PC-9 (cell line): Measurements from ENCODE around the gene SPESP1. TPM values are rescaled to one million over a fixed set of nuclear protein-coding genes. Genes with fewer than 3 reads are reported as not detected.

Source experiments
- BruUV-seq: library from RNA; stranded (reverse); fragments of 400-500 nt; replicated peaks from 2 replicates; lab custom pipeline; 2021; lab: Mats Ljungman, UMichigan
- CTCF ChIA-PET: fragments of 300-600 bp; sonication (Branson Sonifier 250); formaldehyde crosslinking; loops from one replicate; lab custom pipeline; 2022; ENCODE audit warnings: antibody characterized with exemption; lab: Charles Lee
- POLR2A ChIA-PET: fragments of 300-600 bp; sonication (Branson Sonifier 250); formaldehyde crosslinking; loops from one replicate; lab custom pipeline; 2022; ENCODE audit warnings: antibody characterized with exemption; ENCODE audit not compliant: unreplicated experiment; lab: Charles Lee
- DNase-seq, 2 experiments: peaks; one replicate each; pipeline versions ENCODE4 v3.0.0 to v3.0.0-alpha.2; 2015 to 2022; ENCODE audit warnings: mixed read lengths in 1 of 2
- H2AFZ ChIP-seq: fragments of 200-600 bp; sonication (generic); 2 replicates; pipeline ENCODE4 v1.8.1; 2017; ENCODE audit warnings: antibody characterized with exemption
- H3F3A ChIP-seq: fragments of 200-600 bp; sonication (generic); 2 replicates; pipeline ENCODE4 v1.8.1; 2017; ENCODE audit warnings: antibody characterized with exemption, mild to moderate bottlenecking, low read depth; ENCODE audit not compliant: insufficient read depth
- H3K27ac ChIP-seq: fragments of 200-600 bp; sonication (generic); 2 replicates; pipeline ENCODE4 v1.6.1; 2016; ENCODE audit warnings: mixed run types
- H3K27me3 ChIP-seq: fragments of 200-600 bp; sonication (generic); 2 replicates; pipeline ENCODE4 v1.6.1; 2016; ENCODE audit warnings: low read depth, mixed run types; ENCODE audit not compliant: insufficient read depth
- H3K36me3 ChIP-seq: fragments of 200-600 bp; sonication (generic); 2 replicates; pipeline ENCODE4 v1.6.1; 2016; ENCODE audit warnings: low read depth, mixed run types
- H3K4me1 ChIP-seq: fragments of 200-600 bp; sonication (generic); replicated peaks from 2 replicates; pipeline ENCODE4 v1.6.1; 2016; ENCODE audit warnings: mixed run types; ENCODE audit not compliant: insufficient read depth
- H3K4me2 ChIP-seq: fragments of 200-600 bp; sonication (generic); 2 replicates; pipeline ENCODE4 v1.6.1; 2017; ENCODE audit warnings: mixed run types
- H3K4me3 ChIP-seq: fragments of 200-600 bp; sonication (generic); 2 replicates; pipeline ENCODE4 v1.6.1; 2016; ENCODE audit warnings: mixed run types
- H3K79me2 ChIP-seq: fragments of 200-600 bp; sonication (generic); 2 replicates; pipeline ENCODE4 v1.6.1; 2017; ENCODE audit warnings: low read depth, mixed run types
- H3K9me2 ChIP-seq: fragments of 200-600 bp; sonication (generic); 2 replicates; pipeline ENCODE4 v1.8.1; 2017; ENCODE audit warnings: mild to moderate bottlenecking; ENCODE audit not compliant: insufficient read depth
- H3K9me3 ChIP-seq: fragments of 200-600 bp; sonication (generic); 2 replicates; pipeline ENCODE4 v1.8.1; 2016; ENCODE audit warnings: low read depth; ENCODE audit not compliant: insufficient read depth
- H4K20me1 ChIP-seq: fragments of 200-600 bp; sonication (generic); 2 replicates; pipeline ENCODE4 v1.8.1; 2017; ENCODE audit not compliant: insufficient read depth
- CTCF ChIP-seq: fragments of 200-600 bp; sonication (generic); conservative IDR thresholded peaks from 2 replicates; pipeline ENCODE4 v1.6.1; 2017; ENCODE audit warnings: mixed run types, antibody characterized with exemption, mild to moderate bottlenecking, moderate library complexity
- EZH2 ChIP-seq: fragments of 200-600 bp; sonication (generic); IDR thresholded peaks from 2 replicates; pipeline ENCODE4 v1.8.0; 2017; ENCODE audit warnings: antibody characterized with exemption, low read depth
- intact Hi-C: fragments of 100-400 bp; cut with micrococcal nuclease; formaldehyde crosslinking; loops from one replicate; pipeline ENCODE4 v1.10.0; 2022; ENCODE audit not compliant: unreplicated experiment
- total RNA-seq: library from RNA; stranded (reverse); gene quantifications from 2 replicates; pipeline ENCODE4 v1.2.3, GENCODE V29; 2021

SPESP1 gene
- total RNA-seq, 1 experiment from 2014 or later, result not detected

GRCh38 chr15:68935400-68935937 is 5.1 kb downstream of the SPESP1 start:
- H3F3A ChIP-seq, result no peaks in the 10 kb centered on the region
- no peaks in the 10 kb centered on the region for H3K36me3 ChIP-seq
- H3K27me3 ChIP-seq, result no peaks in the 10 kb centered on the region
- CTCF ChIA-PET, result no interaction called here
- POLR2A ChIA-PET, result no interaction called here
- H3K79me2 ChIP-seq, result no peaks in the 10 kb centered on the region
- H3K4me2 ChIP-seq, result no peak overlapping the region
- intact Hi-C loops, result no loop called here
- H3K27ac ChIP-seq, result no peak overlapping the region
- no TSS peak for BruUV-seq
- no peaks in the 10 kb centered on the region for H3K9me2 ChIP-seq
- no peak for TF ChIP-seq CTCF
- no peak for TF ChIP-seq EZH2
- no peaks in the 10 kb centered on the region for H4K20me1 ChIP-seq
- DNase-seq, result no peak
- no peak overlapping the region for H2AFZ ChIP-seq
- no peaks in the 10 kb centered on the region for H3K4me1 ChIP-seq
- H3K4me3 ChIP-seq, result no peak overlapping the region
- no peaks in the 10 kb centered on the region for H3K9me3 ChIP-seq

- no peak for TF ChIP-seq EZH2
- no peak for TF ChIP-seq CTCF
- DNase-seq, result no peak
- Histone ChIP-seq H3K4me2 (no peak overlapping the region), H3K9me2 (no peaks in the 10 kb centered on the region), H3K27ac (no peak overlapping the region), H3K9me3 (no peaks in the 10 kb centered on the region), H3K4me1 (no peaks in the 10 kb centered on the region), H3K27me3 (no peaks in the 10 kb centered on the region), H4K20me1 (no peaks in the 10 kb centered on the region), H3K36me3 (no peaks in the 10 kb centered on the region), H3K4me3 (no peak overlapping the region), H2AFZ (no peak overlapping the region), H3F3A (no peaks in the 10 kb centered on the region), H3K79me2 (no peaks in the 10 kb centered on the region)
- intact Hi-C loops, result no loop called here
- CTCF ChIA-PET, result no interaction called here
- POLR2A ChIA-PET, result no interaction called here
- BruUV-seq, result no TSS peak
Measured at GRCh38 chr15:68939501-68939900, 9.2 kb downstream of the SPESP1 start.

- no peaks in the 10 kb centered on the region for H4K20me1 ChIP-seq
- H3K4me3 ChIP-seq, result no peak overlapping the region
- TF ChIP-seq EZH2, result no peak
- no peak for TF ChIP-seq CTCF
- H2AFZ ChIP-seq, result no peak overlapping the region
- no peaks in the 10 kb centered on the region for H3K4me1 ChIP-seq
- no peaks in the 10 kb centered on the region for H3K9me2 ChIP-seq
- no peaks in the 10 kb centered on the region for H3K79me2 ChIP-seq
- no peaks in the 10 kb centered on the region for H3F3A ChIP-seq
- no peaks in the 10 kb centered on the region for H3K27me3 ChIP-seq
- intact Hi-C loops, result no loop called here
- no peak for DNase-seq
- H3K27ac ChIP-seq, result no peak overlapping the region
- BruUV-seq, result no TSS peak
- ChIA-PET POLR2A (interaction anchor here (0.6 kb wide), 1 partner anchor 213 kb away, joined by 5 read pairs; no protein-coding TSS in a partner anchor), CTCF (no interaction called here)
- H3K36me3 ChIP-seq, result no peaks in the 10 kb centered on the region
- no peak overlapping the region for H3K4me2 ChIP-seq
- H3K9me3 ChIP-seq, result no peaks in the 10 kb centered on the region
Measured at GRCh38 chr15:68951813-68952212, 21.5 kb downstream of the SPESP1 start.
